Stimulated activated naive B cell treated with anti-CD40 and anti-IgM and Interleukin-4, amounts not matched to agents 10 μg/mL and 1 μg/mL and 100 μg/mL, for 72 hours (primary cell): ENCODE data around the gene GGN.
"Not testable (repeated sequence)": the region's sequence is repeated elsewhere in the genome, so short reads cannot be mapped to it uniquely, and the experiment has no call there.

Source experiments
- ATAC-seq, 2 donors: fragments of 150-1000 bp; cut with Tn5 transposase; replicated peaks; 2 replicates each; pipeline ENCODE4 v1.10.0; 2021; ENCODE audit warnings: moderate library complexity in 1 of 2
- DNase-seq: peaks from one replicate; pipeline ENCODE4 v3.0.0; 2021
- H3K27ac Mint-ChIP-seq: one replicate; pipeline ENCODE4 v1.8.0; 2022; ENCODE audit warnings: mild to moderate bottlenecking, mixed read lengths
- H3K27me3 Mint-ChIP-seq, 2 donors: one replicate each; pipeline ENCODE4 v1.8.0; 2022; ENCODE audit warnings: mixed read lengths in 2 of 2
- H3K36me3 Mint-ChIP-seq, 2 donors: one replicate each; pipeline ENCODE4 v1.8.0; 2022; ENCODE audit warnings: mixed read lengths in 2 of 2, mild to moderate bottlenecking in 1 of 2
- H3K4me1 Mint-ChIP-seq, 2 donors: one replicate each; pipeline ENCODE4 v1.8.0; 2022; ENCODE audit warnings: mixed read lengths in 2 of 2, mild to moderate bottlenecking in 1 of 2
- H3K4me3 Mint-ChIP-seq, 2 donors: one replicate each; pipeline ENCODE4 v1.8.0; 2022; ENCODE audit warnings: mild to moderate bottlenecking in 2 of 2, mixed read lengths in 2 of 2, moderate library complexity in 1 of 2
- H3K9me3 Mint-ChIP-seq, 2 donors: one replicate each; pipeline ENCODE4 v1.8.0; 2022; ENCODE audit warnings: mixed read lengths in 2 of 2, mild to moderate bottlenecking in 1 of 2

Gene GGN

DNA sequence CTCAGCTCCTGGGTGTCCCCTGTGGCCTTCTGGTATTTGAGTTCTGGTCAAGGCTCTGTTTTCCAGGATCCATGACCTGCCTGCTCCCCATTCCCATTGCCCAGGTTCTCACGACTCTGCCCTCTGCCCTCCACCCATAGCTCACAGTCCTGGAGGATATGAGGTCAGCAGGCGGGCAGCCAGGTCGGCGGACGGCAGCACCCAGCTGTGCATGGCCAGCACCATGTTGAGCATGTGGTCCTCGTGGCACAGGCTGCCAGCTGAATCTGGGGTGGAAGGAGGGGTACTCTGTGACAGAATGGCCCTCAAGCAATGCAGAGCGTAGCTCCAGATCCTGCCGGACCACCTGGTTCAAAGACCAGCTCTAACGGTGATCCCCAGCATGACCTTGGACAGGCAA is 33.1 kb upstream of the GGN start:
- ATAC-seq (no peak), DNase-seq (no peak)
- Mint-ChIP-seq H3K36me3 (no peaks in the 10 kb centered on the region), H3K9me3 (no peaks in the 10 kb centered on the region), H3K4me3 (no peak overlapping the region), H3K4me1 (peaks cover 26 to 37% of the 10 kb centered on the region in 2 donors), H3K27ac (no peak overlapping the region), H3K27me3 (peaks cover 5 to 6% of the 10 kb centered on the region in 2 donors)

DNA sequence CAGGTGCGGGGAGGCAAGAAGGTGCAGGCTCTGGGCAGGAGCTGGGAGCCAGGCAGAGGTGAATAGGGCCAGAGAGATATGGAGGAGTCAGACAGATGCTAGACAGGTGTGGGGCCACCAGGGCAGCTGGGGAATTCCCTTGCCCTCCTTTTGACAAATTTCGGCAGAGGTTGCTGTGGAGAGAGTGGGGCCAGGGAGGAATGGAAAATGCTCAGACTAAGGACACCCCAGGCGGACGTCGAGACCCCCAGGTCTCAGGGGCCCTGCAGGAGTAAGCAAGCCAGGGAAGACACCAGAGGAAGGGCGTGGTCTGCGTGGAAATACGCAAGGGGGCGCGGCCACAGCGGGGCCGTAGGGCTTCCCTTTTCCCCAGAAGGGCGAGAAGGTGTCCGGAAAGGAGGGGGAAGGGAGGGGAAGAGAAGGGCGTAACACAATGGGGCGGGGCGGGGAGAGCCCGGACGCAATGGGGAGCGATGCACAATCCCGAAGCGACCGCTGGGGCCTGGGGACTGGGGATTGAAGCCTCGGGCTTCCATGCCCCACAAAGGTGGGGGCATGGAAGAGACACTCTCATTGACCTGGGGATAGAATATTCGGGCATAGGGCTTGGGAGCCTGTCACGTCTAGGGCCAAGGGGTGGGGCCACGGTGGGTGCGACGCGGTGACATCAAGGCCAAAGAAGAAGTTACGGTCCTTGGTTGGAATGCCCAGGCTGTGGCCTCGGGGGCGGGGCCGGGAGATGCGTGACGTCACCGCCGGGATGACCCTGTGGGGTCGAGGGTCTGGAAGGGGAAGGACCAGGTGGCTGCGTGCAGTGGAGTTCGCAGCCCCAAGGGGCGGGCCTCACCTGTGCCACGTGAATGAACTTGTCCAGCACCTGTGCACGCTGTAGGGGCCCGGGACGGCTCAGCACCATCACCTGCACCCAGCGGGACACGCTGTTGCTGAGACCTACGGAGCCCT is 30.0 kb upstream of the GGN start:
- ATAC-seq = peak; percentile 90 to 93
- DNase-seq = peak; percentile 58
- Mint-ChIP-seq H3K27ac (peak overlapping the region; percentile 42), H3K4me1 (peaks cover 20 to 27% of the 10 kb centered on the region in 2 donors), H3K9me3 (no peaks in the 10 kb centered on the region), H3K36me3 (no peaks in the 10 kb centered on the region), H3K27me3 (peaks cover 5 to 6% of the 10 kb centered on the region in 2 donors), H3K4me3 (peak overlapping the region; percentile 83 to 88)

DNA sequence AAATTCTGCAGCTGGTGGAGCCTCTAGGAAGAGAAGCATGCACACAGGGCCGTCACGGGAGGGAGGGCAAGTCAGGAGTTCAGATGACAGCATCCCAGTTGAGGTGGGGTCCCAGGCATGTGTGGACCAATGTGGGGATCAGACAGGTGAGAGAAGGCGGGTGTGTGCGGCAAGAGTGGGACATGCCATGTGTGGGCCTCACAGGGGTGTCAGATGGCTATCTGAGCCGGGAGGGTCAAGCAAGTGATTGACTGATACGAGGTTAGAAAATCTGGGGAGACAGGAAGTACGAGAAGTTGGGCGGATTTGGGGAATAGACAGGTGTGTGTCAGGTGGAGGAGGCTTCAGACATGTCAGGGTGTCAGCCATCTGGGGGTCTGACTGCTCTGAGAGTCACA is 29.3 kb upstream of the GGN start:
- no peak for DNase-seq
- peak overlapping the region; percentile 42 for H3K27ac Mint-ChIP-seq
- peaks cover 20 to 27% of the 10 kb centered on the region in 2 donors for H3K4me1 Mint-ChIP-seq
- no peak for ATAC-seq
- peaks cover 5 to 6% of the 10 kb centered on the region in 2 donors for H3K27me3 Mint-ChIP-seq
- no peaks in the 10 kb centered on the region for H3K9me3 Mint-ChIP-seq
- no peaks in the 10 kb centered on the region for H3K36me3 Mint-ChIP-seq
- H3K4me3 Mint-ChIP-seq = peak overlapping the region; percentile 83 to 88

DNA sequence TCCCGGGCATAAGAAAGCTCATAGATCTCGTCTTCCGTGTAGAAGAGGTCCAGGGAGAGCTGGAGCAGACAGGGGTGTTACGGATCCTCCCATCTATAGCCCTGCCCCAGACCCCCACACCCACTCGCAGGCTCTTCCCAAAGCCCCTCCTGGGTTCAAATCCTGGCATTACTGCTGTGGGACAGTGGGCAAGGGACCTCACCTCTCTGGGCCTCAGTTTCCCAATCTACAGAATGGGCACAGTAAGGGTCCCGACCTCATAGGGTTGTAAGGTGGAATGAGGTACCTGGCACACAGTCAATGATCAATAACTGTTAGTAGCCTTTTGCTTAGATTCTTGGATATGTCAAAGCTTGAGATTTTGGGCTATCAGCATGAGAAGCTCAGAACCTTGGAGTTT is 25.6 kb upstream of the GGN start:
- no peaks in the 10 kb centered on the region for H3K27me3 Mint-ChIP-seq
- H3K27ac Mint-ChIP-seq = no peak overlapping the region
- peaks cover 4% of the 10 kb centered on the region in 2 donors for H3K36me3 Mint-ChIP-seq
- no peaks in the 10 kb centered on the region for H3K9me3 Mint-ChIP-seq
- ATAC-seq (no peak), DNase-seq (no peak)
- H3K4me1 Mint-ChIP-seq = peaks cover 13 to 20% of the 10 kb centered on the region in 2 donors
- no peak overlapping the region for H3K4me3 Mint-ChIP-seq

DNA sequence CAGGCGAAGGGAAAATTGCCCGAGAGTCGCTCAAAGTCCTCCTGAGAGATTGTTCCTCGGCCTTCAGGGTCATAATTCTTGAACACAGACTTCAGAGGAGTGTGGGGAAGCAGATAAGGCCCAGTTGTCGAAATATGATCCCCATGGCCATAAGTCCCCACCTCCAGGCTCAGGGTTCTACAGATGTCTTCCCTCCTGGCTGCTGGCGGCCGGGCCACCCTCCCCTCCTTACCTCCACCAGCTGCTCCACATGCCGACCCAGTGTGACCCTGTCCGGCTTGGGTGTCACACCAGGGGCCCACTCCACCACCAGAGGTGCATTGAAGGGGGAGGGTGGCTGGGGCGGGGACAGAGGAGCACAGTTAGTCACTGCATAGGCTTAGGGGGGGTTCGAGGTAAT is 25.1 kb upstream of the GGN start:
- peaks cover 11 to 16% of the 10 kb centered on the region in 2 donors for H3K4me1 Mint-ChIP-seq
- H3K36me3 Mint-ChIP-seq = peaks cover 5 to 6% of the 10 kb centered on the region in 2 donors
- no peak for DNase-seq
- H3K4me3 Mint-ChIP-seq = no peak overlapping the region
- ATAC-seq = no peak
- H3K27me3 Mint-ChIP-seq = no peaks in the 10 kb centered on the region
- H3K9me3 Mint-ChIP-seq = no peaks in the 10 kb centered on the region
- H3K27ac Mint-ChIP-seq = no peak overlapping the region

DNA sequence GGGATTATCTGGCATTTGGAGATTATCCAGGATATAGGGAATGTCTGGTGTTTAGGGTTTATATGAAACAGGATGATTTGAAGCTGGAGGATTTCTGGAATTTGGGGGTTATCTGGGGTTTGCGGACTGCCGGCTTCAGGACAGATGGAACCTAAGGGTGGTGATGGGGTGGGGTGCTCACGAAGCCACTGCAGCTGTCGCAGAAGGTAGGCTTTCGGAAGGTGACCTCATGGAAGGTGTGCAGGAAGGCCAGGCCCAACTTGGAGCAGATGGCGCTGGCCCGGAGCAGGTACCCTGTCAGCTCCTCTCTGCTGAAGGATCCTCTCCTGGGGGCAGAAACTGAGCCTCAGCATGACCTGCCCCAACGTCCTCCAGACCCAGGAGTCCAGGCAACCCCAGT is 24.7 kb upstream of the GGN start:
- Mint-ChIP-seq H3K9me3 (no peaks in the 10 kb centered on the region), H3K27me3 (no peaks in the 10 kb centered on the region), H3K4me3 (no peak overlapping the region), H3K36me3 (peaks cover 7 to 8% of the 10 kb centered on the region in 2 donors), H3K4me1 (peaks cover 6 to 11% of the 10 kb centered on the region in 2 donors), H3K27ac (no peak overlapping the region)
- DNase-seq (no peak), ATAC-seq (no peak)

DNA sequence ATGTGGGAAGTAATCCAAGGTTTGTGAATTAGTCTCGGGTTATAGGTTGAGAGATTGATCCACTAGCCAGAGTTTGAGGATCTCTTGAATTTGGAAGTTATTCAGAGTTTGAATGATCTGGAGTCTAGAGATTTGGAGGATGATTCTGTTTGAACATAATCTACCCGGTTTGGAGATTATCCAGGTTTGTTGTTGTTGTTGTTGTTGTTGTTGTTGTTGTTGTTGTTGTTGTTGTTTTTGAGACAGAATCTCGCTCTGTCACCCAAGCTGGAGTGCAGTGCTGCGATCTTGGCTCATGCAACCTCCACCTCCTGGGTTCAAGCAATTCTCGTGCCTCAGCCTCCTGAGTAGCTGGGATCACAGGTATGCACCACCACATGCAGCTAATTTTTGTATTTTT is 24.1 kb upstream of the GGN start:
- H3K27me3 Mint-ChIP-seq, H3K9me3 Mint-ChIP-seq, DNase-seq, ATAC-seq, H3K4me1 Mint-ChIP-seq, H3K27ac Mint-ChIP-seq, H3K4me3 Mint-ChIP-seq: not testable (repeated sequence)
- H3K36me3 Mint-ChIP-seq = peaks cover 7 to 13% of the 10 kb centered on the region in 2 donors

DNA sequence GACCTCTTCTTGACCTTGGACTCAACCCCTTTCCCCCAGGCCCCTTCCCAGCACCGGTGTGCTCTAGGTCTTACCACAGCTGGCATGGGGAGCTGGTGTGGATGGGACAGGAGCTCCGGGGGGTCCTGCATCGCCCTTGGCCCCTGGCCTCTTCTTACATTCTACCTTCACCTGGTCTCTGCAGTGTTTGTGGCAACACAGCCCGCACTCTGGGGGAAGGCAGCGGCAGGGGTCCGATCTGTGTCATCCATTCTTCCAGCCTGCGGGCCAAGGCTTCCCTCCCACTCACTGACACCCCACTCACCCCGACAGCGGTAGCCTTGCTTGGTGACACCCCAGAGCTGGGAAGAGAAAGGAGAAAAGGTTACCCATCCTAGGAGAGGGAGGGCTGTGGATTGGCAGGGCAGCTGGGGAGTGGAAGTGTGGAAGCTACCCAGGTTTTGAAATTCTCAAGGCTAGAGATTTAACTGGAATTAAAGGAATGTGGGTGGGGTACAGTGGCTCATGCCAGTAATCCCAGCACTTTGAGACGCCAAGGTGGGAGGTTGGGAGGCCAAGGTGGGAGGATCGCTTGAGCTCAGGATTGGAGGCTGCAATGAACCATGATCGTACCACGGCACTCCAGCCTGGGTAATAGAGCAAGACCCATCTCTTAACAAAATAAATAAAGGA is 23.3 kb upstream of the GGN start:
- H3K27me3 Mint-ChIP-seq = no peaks in the 10 kb centered on the region
- H3K27ac Mint-ChIP-seq = no peak overlapping the region
- H3K9me3 Mint-ChIP-seq = no peaks in the 10 kb centered on the region
- ATAC-seq = no peak
- DNase-seq = no peak
- peaks cover 7 to 14% of the 10 kb centered on the region in 2 donors for H3K36me3 Mint-ChIP-seq
- no peak overlapping the region for H3K4me3 Mint-ChIP-seq
- no peaks in the 10 kb centered on the region for H3K4me1 Mint-ChIP-seq

DNA sequence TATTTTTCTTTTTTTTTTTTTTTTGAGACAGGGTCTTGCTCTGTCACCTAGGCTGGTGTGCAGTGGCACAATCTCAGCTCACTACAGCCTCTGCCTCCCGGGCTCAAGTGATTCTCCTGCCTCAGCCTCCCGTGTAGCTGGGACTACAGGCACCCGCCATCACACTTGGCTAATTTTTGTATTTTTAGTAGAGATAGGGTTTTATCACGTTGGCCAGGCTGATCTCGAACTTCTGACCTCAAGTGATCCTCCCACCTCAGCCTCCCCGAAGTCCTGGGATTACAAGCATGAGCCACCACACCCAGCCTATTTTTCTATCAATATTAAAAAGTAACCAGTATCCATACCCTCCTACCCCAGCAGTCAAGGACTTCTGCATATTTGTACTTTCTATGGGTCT is 22.6 kb upstream of the GGN start:
- not testable (repeated sequence) for H3K27ac Mint-ChIP-seq

DNA sequence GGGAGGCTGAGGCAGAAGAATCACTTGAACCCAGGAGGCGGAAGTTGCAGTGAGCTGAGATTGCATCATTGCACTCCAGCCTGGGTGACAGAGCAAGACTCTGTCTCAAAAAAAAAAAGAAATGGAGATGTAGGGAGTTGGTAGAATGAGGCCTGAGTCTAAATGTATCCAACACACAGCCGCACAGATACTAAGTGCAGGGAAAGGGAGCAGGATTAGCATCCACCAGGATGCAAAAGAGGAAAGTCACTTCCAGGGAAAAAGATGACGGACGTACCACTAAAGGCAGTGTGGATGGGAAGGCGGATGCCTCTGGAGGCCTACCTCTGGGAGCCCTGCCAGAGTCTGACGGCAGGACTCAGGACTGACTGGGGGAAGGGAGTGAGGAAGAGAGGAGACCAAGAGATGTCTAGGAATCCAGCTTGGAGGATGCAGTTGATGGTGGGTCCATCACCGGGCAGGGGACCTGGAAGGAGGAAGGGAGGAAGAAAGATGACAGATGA is 21.8 kb upstream of the GGN start:
- no peak for DNase-seq
- no peaks in the 10 kb centered on the region for H3K27me3 Mint-ChIP-seq

More for the DNA sequence above, 22.6 kb upstream of the GGN start:
- H3K4me1 Mint-ChIP-seq, H3K4me3 Mint-ChIP-seq, H3K27me3 Mint-ChIP-seq, DNase-seq, ATAC-seq, H3K9me3 Mint-ChIP-seq: not testable (repeated sequence)
- H3K36me3 Mint-ChIP-seq = peaks cover 8 to 16% of the 10 kb centered on the region in 2 donors

DNA sequence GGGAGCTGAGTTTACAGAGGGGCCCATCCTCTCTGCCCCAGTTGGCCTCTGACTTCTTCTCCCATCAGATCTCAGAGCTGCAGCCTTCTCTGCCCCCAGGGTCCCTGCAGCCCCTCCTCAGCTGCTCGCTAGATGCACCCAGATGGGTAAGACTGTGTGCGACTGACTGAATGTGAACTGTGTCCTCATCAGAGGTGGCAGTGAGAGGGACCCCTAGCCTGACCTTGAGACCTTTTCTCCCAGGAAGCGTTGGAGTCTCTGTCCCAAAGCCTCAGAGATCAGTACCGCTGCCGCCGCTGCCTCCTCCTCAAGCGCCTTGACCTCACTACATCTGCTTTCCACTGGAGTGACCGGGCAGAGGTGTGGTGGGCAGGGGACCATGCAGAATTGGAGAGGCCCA is 17.4 kb upstream of the GGN start:
- Mint-ChIP-seq H3K4me3 (no peak overlapping the region), H3K36me3 (peaks cover 13 to 19% of the 10 kb centered on the region in 2 donors), H3K4me1 (peaks cover 7 to 22% of the 10 kb centered on the region in 2 donors), H3K9me3 (no peaks in the 10 kb centered on the region), H3K27ac (no peak overlapping the region), H3K27me3 (peaks cover 2 to 8% of the 10 kb centered on the region in 2 donors)
- ATAC-seq (no peak), DNase-seq (no peak)

More for the DNA sequence above, 21.8 kb upstream of the GGN start:
- Mint-ChIP-seq H3K27ac (no peak overlapping the region), H3K9me3 (no peaks in the 10 kb centered on the region), H3K4me1 (peaks cover 0 to 9% of the 10 kb centered on the region in 2 donors), H3K4me3 (no peak overlapping the region), H3K36me3 (peaks cover 13 to 19% of the 10 kb centered on the region in 2 donors)
- no peak for ATAC-seq

DNA sequence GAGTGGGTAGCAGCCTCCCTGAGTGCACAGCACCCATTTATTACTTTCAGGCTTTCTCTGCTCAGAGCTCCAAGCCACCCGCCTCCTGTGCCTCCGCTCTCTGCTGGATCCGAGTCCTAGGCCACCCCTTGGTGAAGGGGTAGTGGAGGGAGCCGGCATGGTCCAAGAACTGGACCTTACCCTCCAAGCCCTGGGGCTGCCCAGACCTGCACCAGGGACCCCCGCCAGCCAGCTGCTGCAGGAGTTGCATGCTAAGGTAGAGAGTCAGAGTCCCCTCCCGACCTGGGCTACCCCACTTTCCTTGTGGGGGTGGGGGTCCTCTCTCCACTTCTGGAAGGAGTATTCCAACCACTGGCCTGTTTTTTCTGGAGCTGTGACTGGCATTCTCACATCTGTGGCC is 17.0 kb upstream of the GGN start:
- DNase-seq (no peak), ATAC-seq (no peak)
- Mint-ChIP-seq H3K36me3 (peaks cover 13 to 19% of the 10 kb centered on the region in 2 donors), H3K4me3 (peak overlapping the region; percentile 48 to 93), H3K27me3 (peaks cover 5 to 12% of the 10 kb centered on the region in 2 donors), H3K4me1 (peaks cover 7 to 22% of the 10 kb centered on the region in 2 donors), H3K27ac (no peak overlapping the region), H3K9me3 (no peaks in the 10 kb centered on the region)

DNA sequence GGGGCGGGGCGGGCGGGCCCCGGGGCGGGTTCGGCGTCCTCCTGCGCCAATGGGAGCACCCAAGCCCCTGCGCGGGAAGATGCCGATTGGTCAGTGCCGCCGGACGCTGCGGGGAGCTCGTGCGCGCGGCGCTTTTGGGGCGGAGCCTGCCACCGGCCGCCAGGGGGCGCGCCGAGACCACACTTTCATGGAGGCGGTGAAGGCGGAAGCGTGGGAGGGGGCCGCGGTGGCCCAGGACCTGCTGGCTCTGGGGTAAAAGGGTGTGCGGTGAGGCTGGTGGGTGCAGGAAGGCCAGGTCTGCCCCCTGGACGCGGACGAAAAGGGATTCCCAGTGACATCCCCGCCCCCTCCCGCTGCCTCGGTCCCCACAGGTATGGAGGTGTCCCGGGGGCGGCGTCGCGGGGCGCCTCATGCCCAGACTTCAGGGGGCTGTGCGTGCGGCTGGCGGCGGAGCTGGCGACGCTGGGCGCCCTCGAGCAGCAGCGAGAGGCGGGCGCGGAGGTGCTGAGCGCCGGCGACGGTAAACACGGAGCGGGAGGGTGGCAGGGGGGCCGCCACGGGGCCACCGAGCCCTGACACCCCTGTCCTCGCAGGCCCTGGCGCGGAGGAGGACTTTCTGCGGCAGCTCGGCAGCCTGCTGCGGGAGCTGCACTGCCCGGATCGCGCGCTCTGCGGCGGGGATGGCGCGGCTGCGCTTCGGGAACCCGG is 15.3 kb upstream of the GGN start, which contains the start of gene FAM98C:
TSS of gene FAM98C (plus strand) at position 127 of the 708 bp plus-strand sequence. CDS start at position 188, 61 bp downstream.
- no peaks in the 10 kb centered on the region for H3K9me3 Mint-ChIP-seq
- peak; percentile 97 to 98 for ATAC-seq
- H3K36me3 Mint-ChIP-seq = peaks cover 9 to 14% of the 10 kb centered on the region in 2 donors
- DNase-seq = peak; percentile 97
- peaks cover 7 to 22% of the 10 kb centered on the region in 2 donors for H3K4me1 Mint-ChIP-seq
- H3K4me3 Mint-ChIP-seq = peak within 1 kb of the TSS; percentile 93 to 96
- H3K27me3 Mint-ChIP-seq = peaks cover 12 to 30% of the 10 kb centered on the region in 2 donors
- peak within 1 kb of the TSS; percentile 96 for H3K27ac Mint-ChIP-seq

DNA sequence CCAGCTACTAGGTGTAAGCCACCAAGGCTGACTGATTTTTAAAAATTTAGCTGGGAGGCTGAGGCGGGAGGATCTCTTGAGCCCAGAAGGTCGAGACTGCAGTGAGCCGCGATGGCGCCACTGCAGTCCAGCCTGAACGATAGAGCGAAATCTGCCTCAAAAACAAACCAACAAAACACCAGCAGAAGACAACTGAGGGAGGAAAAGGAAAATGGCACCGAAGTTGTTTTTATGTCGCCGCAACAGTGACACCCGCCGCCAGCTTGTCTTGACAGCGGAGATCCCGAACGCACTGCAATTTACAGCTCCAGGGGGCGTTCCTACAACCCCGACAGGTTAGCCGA is 14.8 kb upstream of the GGN start:
- Mint-ChIP-seq H3K9me3 (no peaks in the 10 kb centered on the region), H3K4me3 (peak overlapping the region; percentile 93 to 96), H3K36me3 (peaks cover 6 to 10% of the 10 kb centered on the region in 2 donors), H3K27ac (peak overlapping the region; percentile 96), H3K4me1 (peaks cover 7 to 22% of the 10 kb centered on the region in 2 donors), H3K27me3 (peaks cover 13 to 35% of the 10 kb centered on the region in 2 donors)
- ATAC-seq (no peak), DNase-seq (no peak)
